ENCODE data around the gene GPRC5D. TPM values are rescaled to one million over a fixed set of nuclear protein-coding genes. Genes with fewer than 3 reads are reported as not detected.

The GPRC5D gene
- total and polyA plus RNA-seq, 12 donors: 0.04 TPM; not detected in 11

GRCh38 chr12:12938541-12938940 is 13.4 kb downstream of the GPRC5D start:
- intact Hi-C loops (cut with DNase I): no loop called here
- WGBS, 2 donors: 81 to 85% methylated on average over 5 of the region's 5 CpGs
- DNase-seq (no peak), ATAC-seq (no peak)
- Histone ChIP-seq H3K4me3 (no peak overlapping the region), H3K4me1 (no peaks in the 10 kb centered on the region), H3K27ac (no peak overlapping the region), H3K27me3 (no peaks in the 10 kb centered on the region), H3K9me3 (no peaks in the 10 kb centered on the region), H3K36me3 (no peaks in the 10 kb centered on the region)
- no peak for TF ChIP-seq CTCF (IDR thresholded peaks at IDR 0.05)

- ATAC-seq: no peak
- Histone ChIP-seq H3K27ac (no peak overlapping the region), H3K36me3 (no peaks in the 10 kb centered on the region), H3K4me3 (no peak overlapping the region), H3K4me1 (no peaks in the 10 kb centered on the region), H3K9me3 (no peaks in the 10 kb centered on the region), H3K27me3 (no peaks in the 10 kb centered on the region)
- WGBS, 2 donors: 94 to 97% methylated on average over 11 of the region's 11 CpGs
- DNase-seq: no peak
- intact Hi-C loops (cut with DNase I): no loop called here
- TF ChIP-seq CTCF (IDR thresholded peaks at IDR 0.05): no peak
Measured at GRCh38 chr12:12936983-12937491, 14.9 kb downstream of the GPRC5D start.

GRCh38 chr12:12934556-12934955 is 17.4 kb downstream of the GPRC5D start:
- H3K27me3 ChIP-seq: no peaks in the 10 kb centered on the region
- no peaks in the 10 kb centered on the region for H3K36me3 ChIP-seq
- no peak for DNase-seq
- no peak for TF ChIP-seq CTCF (IDR thresholded peaks at IDR 0.05)
- H3K9me3 ChIP-seq: no peaks in the 10 kb centered on the region
- H3K4me3 ChIP-seq: no peak overlapping the region
- intact Hi-C loops (cut with DNase I): loop anchor here in 1 of 10 donors (5.0 kb wide), 1 partner anchor 43 kb away; no protein-coding TSS in a partner anchor
- ATAC-seq: no peak
- WGBS, 2 donors: 71 to 72% methylated on average over 8 of the region's 8 CpGs
- H3K4me1 ChIP-seq: no peaks in the 10 kb centered on the region
- no peak overlapping the region for H3K27ac ChIP-seq

- no peak for TF ChIP-seq CTCF (IDR thresholded peaks at IDR 0.05)
- WGBS, 2 donors: 90 to 93% methylated on average over 4 of the region's 4 CpGs
- no peak for ATAC-seq
Measured at GRCh38 chr12:12933742-12934141, 18.2 kb downstream of the GPRC5D start.

More at GRCh38 chr12:12933742-12934141, 18.2 kb downstream of the GPRC5D start:
- Histone ChIP-seq H3K4me1 (no peaks in the 10 kb centered on the region), H3K27ac (no peak overlapping the region), H3K36me3 (no peaks in the 10 kb centered on the region), H3K9me3 (no peaks in the 10 kb centered on the region), H3K4me3 (no peak overlapping the region), H3K27me3 (no peaks in the 10 kb centered on the region)
- DNase-seq: no peak
- intact Hi-C loops (cut with DNase I): loop anchor here in 1 of 10 donors (5.0 kb wide), 1 partner anchor 44 kb away; no protein-coding TSS in a partner anchor

All from heart right ventricle (tissue), 16 donors.